Liver (tissue), 3 donors: ENCODE data around the gene FBXW9.

Experiments used
- ATF3 ChIP-seq: IDR thresholded peaks from 2 replicates; pipeline ENCODE4 v1.6.1; 2016; ENCODE audit warnings: antibody characterized with exemption
- GABPA ChIP-seq, 2 donors: IDR thresholded peaks in 1 of 2; conservative IDR thresholded peaks in 1 of 2; 2 replicates each; pipeline ENCODE4 v1.6.1; 2016; ENCODE audit warnings: antibody characterized with exemption in 2 of 2, mild to moderate bottlenecking in 1 of 2, moderate library complexity in 1 of 2
- JUND ChIP-seq, 2 donors: IDR thresholded peaks; 2 replicates each; pipeline ENCODE4 v1.6.1; 2016; ENCODE audit warnings: antibody characterized with exemption in 2 of 2
- MAX ChIP-seq: IDR thresholded peaks from 2 replicates; pipeline ENCODE4 v1.6.1; 2016; ENCODE audit warnings: antibody characterized with exemption
- RAD21 ChIP-seq, 2 donors: IDR thresholded peaks; 2 replicates each; pipeline ENCODE4 v1.6.1; 2016; ENCODE audit warnings: antibody characterized with exemption in 2 of 2, mild to moderate bottlenecking in 2 of 2
- REST ChIP-seq: IDR thresholded peaks from 2 replicates; pipeline ENCODE4 v1.6.1; 2016; ENCODE audit warnings: antibody characterized with exemption, mild to moderate bottlenecking
- SP1 ChIP-seq: IDR thresholded peaks from 2 replicates; pipeline ENCODE4 v1.6.1; 2018; ENCODE audit warnings: antibody characterized with exemption, mild to moderate bottlenecking
- TF ChIP-seq, protein P1 (sequence below): fragments of 150-350 bp; IDR thresholded peaks from 2 replicates; pipeline ENCODE4 v1.5.1; 2017; ENCODE audit warnings: improper control_type of control experiment, low read depth, low read length; ENCODE audit not compliant: missing input control
- donor health status: healthy.
- donor health status: healthy.

DNA sequence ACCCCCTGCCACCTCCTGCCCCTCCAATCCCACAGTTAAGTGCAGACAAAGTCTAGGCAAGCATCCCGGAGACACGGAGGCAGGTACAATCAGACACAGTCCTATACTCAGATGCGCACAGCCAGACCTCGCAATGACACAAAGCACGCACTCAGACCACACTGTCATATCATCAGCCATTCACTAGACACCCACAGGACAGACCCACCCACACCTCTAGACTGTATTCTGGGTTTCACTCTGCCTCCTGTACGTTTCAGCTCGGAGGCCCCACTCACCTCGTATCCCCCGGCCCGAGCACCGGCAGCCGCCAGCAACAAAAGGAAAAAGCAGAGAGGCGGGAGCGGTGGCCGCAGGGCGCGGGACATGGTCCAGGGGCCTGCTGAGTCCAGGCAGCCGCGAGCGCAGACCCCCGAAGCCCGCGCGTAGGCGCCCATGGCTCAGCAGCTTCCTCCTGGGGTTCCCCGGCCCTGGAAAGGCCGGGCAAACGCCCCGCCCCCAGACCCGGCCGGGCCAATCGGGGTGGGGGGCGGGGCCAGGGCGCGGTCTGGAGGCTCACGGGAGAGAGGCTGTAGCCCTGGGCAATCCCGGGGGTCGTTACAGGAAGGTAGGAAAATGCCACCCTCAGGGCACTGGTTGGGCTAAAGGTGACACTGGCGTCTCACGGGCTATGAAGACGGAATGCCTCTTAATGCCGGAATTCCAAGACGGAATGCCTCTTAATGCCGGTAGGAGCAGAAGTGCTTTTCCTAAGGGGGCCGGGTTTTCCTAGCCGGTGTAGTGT is 30.0 kb downstream of the FBXW9 start, which contains the start of the genes MAN2B1 and WDR83:
- TF ChIP-seq GABPA (IDR thresholded peaks at IDR 0.05 in 1 of 2, conservative IDR thresholded peaks at IDR 0.05 in 1 of 2) (no peak), ATF3 (no peak), SP1 (peak; percentile 44), MAX (no peak), REST (no peak), JUND (IDR thresholded peaks at IDR 0.05) (no peak), RAD21 (IDR thresholded peaks at IDR 0.05) (no peak)
- TF ChIP-seq, protein P1, sequence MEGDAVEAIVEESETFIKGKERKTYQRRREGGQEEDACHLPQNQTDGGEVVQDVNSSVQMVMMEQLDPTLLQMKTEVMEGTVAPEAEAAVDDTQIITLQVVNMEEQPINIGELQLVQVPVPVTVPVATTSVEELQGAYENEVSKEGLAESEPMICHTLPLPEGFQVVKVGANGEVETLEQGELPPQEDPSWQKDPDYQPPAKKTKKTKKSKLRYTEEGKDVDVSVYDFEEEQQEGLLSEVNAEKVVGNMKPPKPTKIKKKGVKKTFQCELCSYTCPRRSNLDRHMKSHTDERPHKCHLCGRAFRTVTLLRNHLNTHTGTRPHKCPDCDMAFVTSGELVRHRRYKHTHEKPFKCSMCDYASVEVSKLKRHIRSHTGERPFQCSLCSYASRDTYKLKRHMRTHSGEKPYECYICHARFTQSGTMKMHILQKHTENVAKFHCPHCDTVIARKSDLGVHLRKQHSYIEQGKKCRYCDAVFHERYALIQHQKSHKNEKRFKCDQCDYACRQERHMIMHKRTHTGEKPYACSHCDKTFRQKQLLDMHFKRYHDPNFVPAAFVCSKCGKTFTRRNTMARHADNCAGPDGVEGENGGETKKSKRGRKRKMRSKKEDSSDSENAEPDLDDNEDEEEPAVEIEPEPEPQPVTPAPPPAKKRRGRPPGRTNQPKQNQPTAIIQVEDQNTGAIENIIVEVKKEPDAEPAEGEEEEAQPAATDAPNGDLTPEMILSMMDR = no peak
